Upper lobe of left lung (tissue), 4 donors: ENCODE data around the gene MSH3.

Source experiments
- CTCF ChIP-seq, 6 experiments: fragments of 450-650 bp in 4 of 6; fragments of 200-600 bp in 2 of 6; sonication (generic) in 2 of 6; IDR thresholded peaks; one replicate each; pipeline ENCODE4 v1.5.1; 2016 to 2019; ENCODE audit warnings: antibody characterized with exemption in 6 of 6
- EP300 ChIP-seq, 4 donors: sonication (generic); formaldehyde crosslinking; IDR thresholded peaks; one replicate each; pipeline ENCODE4 v1.5.1; 2017; ENCODE audit warnings: antibody characterized with exemption in 4 of 4, control low read depth in 2 of 4
- POLR2A ChIP-seq, 4 donors: fragments of 450-650 bp; IDR thresholded peaks; one replicate each; pipeline ENCODE4 v1.5.1; 2016 to 2017; ENCODE audit warnings: antibody characterized with exemption in 4 of 4, mild to moderate bottlenecking in 2 of 4

- TF ChIP-seq CTCF (IDR thresholded peaks at IDR 0.05) (no peak), POLR2A (IDR thresholded peaks at IDR 0.05) (no peak), EP300 (IDR thresholded peaks at IDR 0.05) (no peak)
These were observed 199.0 kb downstream of the MSH3 start for GRCh38 chr5:80853413-80853812.
